GM21528 (cell line): ENCODE data around the gene PLG.
"Not testable (repeated sequence)": the region's sequence is repeated elsewhere in the genome, so short reads cannot be mapped to it uniquely, and the experiment has no call there.

ENCODE experiments used
- ATAC-seq: cut with Tn5 transposase; IDR thresholded peaks from one replicate; pipeline ENCODE4 v1.9.1; 2021; ENCODE audit warnings: mild to moderate bottlenecking, moderate library complexity; ENCODE audit not compliant: unreplicated experiment, low FRiP score

PLG gene

GRCh38 chr6:160774399-160774798 lies 72.4 kb downstream of the PLG start:
- ATAC-seq = no peak

GRCh38 chr6:160775792-160776580 lies 73.9 kb downstream of the PLG start:
- ATAC-seq = peak; percentile 83

GRCh38 chr6:160779095-160779494 lies 77.1 kb downstream of the PLG start:
- ATAC-seq = not testable (repeated sequence)

DNA sequence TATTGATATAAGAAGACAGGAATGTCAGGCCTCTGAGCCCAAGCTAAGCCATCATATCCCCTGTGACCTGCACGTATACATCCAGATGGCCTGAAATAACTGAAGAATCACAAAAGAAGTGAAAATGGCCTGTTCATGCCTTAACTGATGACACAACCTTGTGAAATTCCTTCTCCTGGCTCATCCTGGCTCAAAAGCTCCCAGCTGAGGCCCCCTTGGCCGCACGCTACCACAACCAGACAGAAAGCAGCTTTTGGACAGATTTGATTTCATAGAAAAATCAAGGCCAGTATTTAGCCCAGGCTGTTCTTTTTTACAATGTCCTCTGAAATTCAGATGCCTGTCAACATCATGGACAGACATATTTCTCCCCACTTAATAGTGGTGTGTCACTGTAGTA lies 78.6 kb downstream of the PLG start:
- not testable (repeated sequence) for ATAC-seq

- ATAC-seq = no peak
Observed at GRCh38 chr6:160781298-160781697, 79.3 kb downstream of the PLG start.

- ATAC-seq = no peak
Observed at GRCh38 chr6:160782228-160782627, 80.2 kb downstream of the PLG start.

- no peak for ATAC-seq
Observed at GRCh38 chr6:160783741-160784140, 81.7 kb downstream of the PLG start.

DNA sequence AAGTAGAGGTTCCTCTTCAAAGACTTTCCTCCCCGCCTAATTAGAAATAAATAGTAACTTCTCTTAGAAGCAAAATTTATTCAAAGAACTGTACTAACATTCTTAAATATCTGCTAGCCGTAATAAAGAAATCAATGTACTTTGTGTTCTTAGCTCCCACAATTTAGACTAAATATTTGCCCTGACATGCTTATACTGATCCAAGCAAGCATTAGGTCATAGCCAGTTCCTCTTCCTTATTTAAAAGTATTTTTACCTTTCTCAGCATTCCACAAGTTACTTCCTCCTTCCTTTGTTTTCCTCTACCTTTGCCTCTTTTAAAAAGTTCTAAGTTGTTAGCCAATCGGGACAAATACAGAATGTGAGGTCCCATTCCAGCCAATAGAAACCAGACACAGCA lies 86.1 kb downstream of the PLG start:
- not testable (repeated sequence) for ATAC-seq

- ATAC-seq = no peak
Observed at GRCh38 chr6:160788806-160789205, 86.8 kb downstream of the PLG start.

DNA sequence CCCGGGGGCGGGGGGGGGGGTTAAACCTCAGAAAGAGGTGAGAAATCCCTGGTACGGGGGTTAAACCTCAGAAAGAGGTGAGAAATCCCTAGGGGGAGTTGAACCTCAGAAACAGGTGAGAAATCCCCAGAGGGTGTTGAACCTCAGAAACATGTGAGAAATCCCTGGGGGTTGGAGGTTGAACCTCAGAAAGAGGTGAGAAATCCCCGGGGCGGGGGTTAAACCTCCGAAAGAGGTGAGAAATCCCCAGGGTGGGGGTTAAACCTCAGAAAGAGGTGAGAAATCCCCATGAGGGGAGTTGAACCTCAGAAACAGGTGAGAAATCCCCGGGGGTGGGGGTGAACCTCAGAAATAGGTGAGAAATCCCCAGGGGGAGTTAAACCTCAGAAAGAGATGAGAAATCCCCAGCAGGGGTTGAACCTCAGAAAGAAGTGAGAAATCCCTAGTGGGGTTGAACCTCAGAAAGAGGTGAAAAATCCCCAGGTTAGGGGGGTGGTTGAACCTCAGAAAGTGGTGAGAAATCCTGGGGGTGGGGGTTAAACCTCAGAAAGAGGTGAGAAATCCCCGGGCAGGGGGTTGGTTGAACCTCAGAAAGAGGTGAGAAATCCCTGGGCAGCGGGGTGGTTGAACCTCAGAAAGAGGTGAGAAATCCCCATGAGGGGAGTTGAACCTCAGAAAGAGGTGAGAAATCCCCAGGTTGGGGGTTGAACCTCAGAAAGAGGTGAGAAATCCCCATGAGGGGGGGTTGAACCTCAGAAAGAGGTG lies 87.4 kb downstream of the PLG start:
- ATAC-seq = no peak

DNA sequence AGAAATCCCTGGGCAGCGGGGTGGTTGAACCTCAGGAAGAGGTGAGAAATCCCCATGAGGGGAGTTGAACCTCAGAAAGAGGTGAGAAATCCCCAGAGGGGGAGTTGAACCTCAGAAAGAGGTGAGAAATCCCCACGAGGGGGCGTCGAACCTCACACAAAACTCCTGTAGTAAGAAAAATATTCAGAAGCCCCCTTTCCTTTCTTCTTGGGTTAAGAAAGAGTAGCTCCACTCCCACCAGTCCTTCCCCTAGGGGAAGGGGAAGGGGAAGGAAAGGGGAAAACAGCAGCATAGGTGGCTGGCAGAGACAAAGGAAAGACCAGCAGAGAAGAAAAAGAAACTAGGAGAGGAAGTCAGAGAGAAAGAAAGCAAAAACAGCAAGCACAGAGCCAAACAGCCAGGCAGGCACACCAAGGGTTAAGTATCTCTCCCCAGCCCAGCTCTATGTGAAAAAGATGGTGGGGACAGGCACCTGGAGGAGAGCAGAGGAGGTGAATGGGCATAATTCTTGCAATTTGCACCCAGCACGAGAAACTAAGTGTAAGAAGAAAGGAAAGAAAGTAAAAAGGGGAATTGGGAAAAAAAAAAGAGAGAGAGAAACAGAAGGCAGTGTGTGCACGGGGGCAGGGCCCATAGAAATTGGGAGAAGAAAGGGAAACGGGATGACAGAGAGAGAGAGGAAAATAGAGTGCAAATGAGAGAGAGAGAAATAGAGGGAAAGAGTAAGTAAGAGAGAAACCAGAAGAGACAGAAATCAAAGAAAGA lies 88.2 kb downstream of the PLG start:
- no peak for ATAC-seq

GRCh38 chr6:160791459-160791858 lies 89.4 kb downstream of the PLG start:
- ATAC-seq = peak; percentile 79

GRCh38 chr6:160791981-160792418 lies 90.0 kb downstream of the PLG start:
- ATAC-seq = peak; percentile 42

DNA sequence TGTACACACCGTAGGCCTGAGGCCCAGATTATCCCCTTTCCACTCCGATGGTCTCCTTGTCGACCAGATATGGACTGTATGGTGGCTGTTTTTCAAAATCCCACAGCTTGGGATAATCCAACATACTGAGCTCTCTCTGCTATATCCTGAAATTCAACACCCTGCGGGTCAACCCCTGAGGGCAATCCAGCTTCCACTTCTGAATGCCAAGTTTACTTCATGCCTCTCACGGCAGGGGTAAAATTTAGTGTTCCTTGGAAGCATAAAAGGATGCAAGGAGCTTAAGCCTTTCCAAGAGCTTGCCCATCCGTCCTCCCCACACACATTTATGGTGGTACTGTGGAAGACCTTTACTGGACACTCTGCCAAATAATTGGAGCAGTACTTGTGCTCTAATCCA lies 90.7 kb downstream of the PLG start:
- ATAC-seq = no peak

GRCh38 chr6:160793652-160794051 lies 91.6 kb downstream of the PLG start:
- ATAC-seq = no peak

DNA sequence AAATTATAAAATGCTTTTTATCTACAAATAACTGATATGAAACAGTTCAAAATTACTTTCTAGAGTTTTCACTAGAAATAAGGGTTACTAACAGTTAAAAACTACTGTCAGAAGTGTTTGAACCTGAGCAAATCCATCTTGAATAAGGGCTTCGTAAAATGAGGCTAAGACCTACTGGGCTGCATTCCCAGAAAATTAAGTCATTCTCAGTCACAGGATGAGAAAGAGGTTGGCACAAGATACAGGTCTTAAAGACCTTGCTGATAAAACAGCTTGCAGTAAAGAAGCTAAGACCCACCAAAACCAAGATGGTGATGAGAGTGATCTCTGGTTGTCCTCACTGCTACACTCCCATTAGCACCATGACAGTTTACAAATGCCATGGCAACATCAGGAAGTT lies 93.7 kb downstream of the PLG start:
- ATAC-seq = no peak

GRCh38 chr6:160798625-160799024 lies 96.6 kb downstream of the PLG start:
- no peak for ATAC-seq

GRCh38 chr6:160799801-160800506 lies 97.9 kb downstream of the PLG start:
- no peak for ATAC-seq

DNA sequence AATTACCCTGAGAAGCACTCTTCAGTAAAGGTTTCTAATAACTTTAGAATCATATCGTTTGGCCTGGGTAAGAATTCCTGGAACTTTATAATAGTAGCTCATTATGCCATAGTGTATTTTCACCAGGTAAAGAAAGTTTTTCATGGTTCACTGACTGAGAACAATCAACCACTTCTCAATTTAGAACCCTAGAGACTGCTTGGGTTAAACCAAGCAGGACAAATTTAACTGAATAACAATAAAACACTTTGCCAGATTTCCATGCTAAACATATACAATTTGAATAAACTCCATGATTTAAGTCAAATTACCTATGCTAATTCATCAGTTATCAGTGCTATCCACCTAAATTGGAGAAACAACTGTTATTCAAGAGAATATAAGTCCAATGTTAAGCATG lies 99.4 kb downstream of the PLG start:
- no peak for ATAC-seq

DNA sequence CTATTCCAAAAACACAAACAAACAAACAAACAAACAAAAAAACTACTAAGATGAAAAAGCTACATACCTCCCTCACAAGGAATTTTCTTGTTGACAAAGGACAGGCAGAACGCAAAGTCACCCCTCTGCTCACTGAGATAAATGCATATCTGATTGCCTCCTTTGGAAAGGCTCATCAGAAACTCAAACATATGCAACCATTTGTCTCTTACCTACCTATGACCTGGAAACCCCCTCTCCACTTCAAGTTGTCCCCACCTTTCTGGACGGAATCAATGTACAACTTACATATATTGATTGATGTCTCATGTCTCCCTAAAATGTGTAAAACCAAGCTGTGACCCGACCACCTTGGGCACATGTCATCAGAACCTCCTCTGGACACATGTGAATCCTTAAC lies 100.0 kb downstream of the PLG start:
- not testable (repeated sequence) for ATAC-seq
